ENCODE results near the gene RHBDF1.
A peak's percentile ranks its signal among the peaks of the same experiment; 100 is the strongest.
"Not testable (repeated sequence)": the region's sequence is repeated elsewhere in the genome, so short reads cannot be mapped to it uniquely, and the experiment has no call there.

The RHBDF1 gene

GRCh38 chr16:58491-59439 lies 13.7 kb downstream of the RHBDF1 start:
- DNase-seq, result no peak

GRCh38 chr16:57711-58110 lies 14.7 kb downstream of the RHBDF1 start:
- DNase-seq, result no peak

GRCh38 chr16:56231-56927 lies 16.1 kb downstream of the RHBDF1 start:
- no peak for DNase-seq

- no peak for DNase-seq
These were observed 16.8 kb downstream of the RHBDF1 start for GRCh38 chr16:55571-56136.

- no peak for DNase-seq
These were observed 18.2 kb downstream of the RHBDF1 start for GRCh38 chr16:54237-54581.

- peak; percentile 94 to 99 (median 98) for DNase-seq
These were observed 18.8 kb downstream of the RHBDF1 start, which contains the start of the genes POLR3K and SNRNP25 for GRCh38 chr16:53346-54236. POLR3K (minus strand) TSS chr16:53608; CDS start chr16:53586, 22 bp downstream. SNRNP25 (plus strand) TSS chr16:53828; CDS start chr16:54017, 189 bp downstream.

GRCh38 chr16:50769-51591 lies 21.5 kb downstream of the RHBDF1 start:
- no peak for DNase-seq

GRCh38 chr16:47234-47633 lies 25.2 kb downstream of the RHBDF1 start:
- no peak for DNase-seq

GRCh38 chr16:46510-46909 lies 25.9 kb downstream of the RHBDF1 start:
- DNase-seq, result not testable (repeated sequence)

- DNase-seq, result no peak
These were observed 27.0 kb downstream of the RHBDF1 start for GRCh38 chr16:45454-45853.

- DNase-seq, result no peak
These were observed 27.8 kb downstream of the RHBDF1 start for GRCh38 chr16:44655-45054.

- DNase-seq, result no peak
These were observed 29.1 kb downstream of the RHBDF1 start for GRCh38 chr16:43294-43693.

- DNase-seq, result no peak
These were observed 29.7 kb downstream of the RHBDF1 start for GRCh38 chr16:42691-43090.

GRCh38 chr16:42069-42457 lies 30.4 kb downstream of the RHBDF1 start:
- no peak for DNase-seq

GRCh38 chr16:41439-42068 lies 30.9 kb downstream of the RHBDF1 start:
- no peak for DNase-seq

GRCh38 chr16:38941-39892 lies 33.2 kb downstream of the RHBDF1 start:
- peak in 2 of 5 experiments; percentile 72 to 86 for DNase-seq

- DNase-seq, result not testable (repeated sequence)
These were observed 34.2 kb downstream of the RHBDF1 start for GRCh38 chr16:38206-38605.

- no peak for DNase-seq
These were observed 34.9 kb downstream of the RHBDF1 start for GRCh38 chr16:37511-37910.

- no peak for DNase-seq
These were observed 36.0 kb downstream of the RHBDF1 start for GRCh38 chr16:36336-36984.
